IPS-NIHi7 (cell line): ENCODE data around the gene MYO1A.
"Not testable (repeated sequence)": the region's sequence is repeated elsewhere in the genome, so short reads cannot be mapped to it uniquely, and the experiment has no call there.

Source experiments
- DNase-seq: peaks from one replicate; pipeline ENCODE4 v3.0.0; 2012; ENCODE audit warnings: mixed read lengths; ENCODE audit errors: extremely low spot score

MYO1A gene

GRCh38 chr12:56993346-56993745, 56.6 kb downstream of the MYO1A start:
- no peak for DNase-seq

- DNase-seq, result no peak
Observed at GRCh38 chr12:56991319-56992246, 58.3 kb downstream of the MYO1A start.

- DNase-seq, result no peak
Observed at GRCh38 chr12:56990648-56991318, 59.1 kb downstream of the MYO1A start.

- DNase-seq, result no peak
Observed at GRCh38 chr12:56989861-56990610, 59.9 kb downstream of the MYO1A start.

GRCh38 chr12:56988207-56988739, 61.7 kb downstream of the MYO1A start:
- DNase-seq, result peak; percentile 43

- DNase-seq, result peak; percentile 93
Observed at GRCh38 chr12:56987551-56988053, 62.3 kb downstream of the MYO1A start.

GRCh38 chr12:56987011-56987410, 62.9 kb downstream of the MYO1A start:
- no peak for DNase-seq

- DNase-seq, result not testable (repeated sequence)
Observed at GRCh38 chr12:56985714-56986113, 64.2 kb downstream of the MYO1A start.

- no peak for DNase-seq
Observed at GRCh38 chr12:56983386-56983785, 66.5 kb downstream of the MYO1A start.

- DNase-seq, result not testable (repeated sequence)
Observed at GRCh38 chr12:56982578-56983236, 67.2 kb downstream of the MYO1A start.

GRCh38 chr12:56980941-56981530, 68.9 kb downstream of the MYO1A start:
- no peak for DNase-seq

- no peak for DNase-seq
Observed at GRCh38 chr12:56980268-56980667, 69.7 kb downstream of the MYO1A start.

- no peak for DNase-seq
Observed at GRCh38 chr12:56979628-56980027, 70.3 kb downstream of the MYO1A start.
